Measurements from ENCODE around the gene IPMK. TPM values are rescaled to one million over a fixed set of nuclear protein-coding genes. Genes with fewer than 3 reads are reported as not detected.

IPMK gene
- total RNA-seq, 3 donors from 2014 or later: 7.5 to 13.5 (median 7.9) TPM

- TF ChIP-seq POLR2A (IDR thresholded peaks at IDR 0.05): no peak
- no peak for TF ChIP-seq CTCF (IDR thresholded peaks at IDR 0.05)
- TF ChIP-seq POLR2AphosphoS5 (IDR thresholded peaks at IDR 0.05): no peak
- no peak for DNase-seq (ENCODE audit: low spot score in 2 of 2)
- intact Hi-C loops (cut with DNase I; ENCODE audit: low total_unique reads): no loop called here
Measured at GRCh38 chr10:58209669-58210068, 58.0 kb downstream of the IPMK start.

GRCh38 chr10:58206251-58206650, 61.4 kb downstream of the IPMK start:
- intact Hi-C loops (cut with DNase I; ENCODE audit: low total_unique reads): no loop called here
- H3K4me1 ChIP-seq: no peaks in the 10 kb centered on the region
- no peak overlapping the region for H3K4me3 ChIP-seq
- TF ChIP-seq CTCF (IDR thresholded peaks at IDR 0.05) (no peak), POLR2A (IDR thresholded peaks at IDR 0.05) (no peak), POLR2AphosphoS5 (IDR thresholded peaks at IDR 0.05) (no peak)
- H3K27ac ChIP-seq: no peak overlapping the region
- no peak for DNase-seq (ENCODE audit: low spot score in 2 of 2)
- no peaks in the 10 kb centered on the region for H3K36me3 ChIP-seq
- no peaks in the 10 kb centered on the region for H3K9me3 ChIP-seq
- no peaks in the 10 kb centered on the region for H3K27me3 ChIP-seq

More at GRCh38 chr10:58209669-58210068, 58.0 kb downstream of the IPMK start:
- Histone ChIP-seq H3K4me1 (no peaks in the 10 kb centered on the region), H3K27me3 (no peaks in the 10 kb centered on the region), H3K36me3 (no peaks in the 10 kb centered on the region), H3K4me3 (no peak overlapping the region), H3K27ac (no peak overlapping the region), H3K9me3 (no peaks in the 10 kb centered on the region)

- Histone ChIP-seq H3K4me3 (no peak overlapping the region), H3K27me3 (no peaks in the 10 kb centered on the region), H3K27ac (no peak overlapping the region), H3K36me3 (no peaks in the 10 kb centered on the region), H3K4me1 (no peaks in the 10 kb centered on the region), H3K9me3 (no peaks in the 10 kb centered on the region)
- no peak for DNase-seq (ENCODE audit: low spot score in 2 of 2)
- no peak for TF ChIP-seq POLR2A (IDR thresholded peaks at IDR 0.05)
- no peak for TF ChIP-seq POLR2AphosphoS5 (IDR thresholded peaks at IDR 0.05)
- TF ChIP-seq CTCF (IDR thresholded peaks at IDR 0.05): no peak
- intact Hi-C loops (cut with DNase I; ENCODE audit: low total_unique reads): no loop called here
Measured at GRCh38 chr10:58201704-58202103, 66.0 kb downstream of the IPMK start.

- intact Hi-C loops (cut with DNase I; ENCODE audit: low total_unique reads): no loop called here
- DNase-seq (ENCODE audit: low spot score in 2 of 2): no peak
- Histone ChIP-seq H3K27me3 (no peaks in the 10 kb centered on the region), H3K4me1 (no peaks in the 10 kb centered on the region), H3K36me3 (no peaks in the 10 kb centered on the region), H3K4me3 (no peak overlapping the region), H3K9me3 (no peaks in the 10 kb centered on the region), H3K27ac (no peak overlapping the region)
- no peak for TF ChIP-seq POLR2A (IDR thresholded peaks at IDR 0.05)
- TF ChIP-seq CTCF (IDR thresholded peaks at IDR 0.05): no peak
- TF ChIP-seq POLR2AphosphoS5 (IDR thresholded peaks at IDR 0.05): no peak
Measured at GRCh38 chr10:58189269-58189668, 78.4 kb downstream of the IPMK start.

GRCh38 chr10:58184120-58184670, 83.5 kb downstream of the IPMK start:
- no peak for TF ChIP-seq POLR2AphosphoS5 (IDR thresholded peaks at IDR 0.05)
- TF ChIP-seq POLR2A (IDR thresholded peaks at IDR 0.05): no peak
- no peak for TF ChIP-seq CTCF (IDR thresholded peaks at IDR 0.05)
- Histone ChIP-seq H3K36me3 (no peaks in the 10 kb centered on the region), H3K27ac (no peak overlapping the region), H3K4me3 (no peak overlapping the region), H3K4me1 (no peaks in the 10 kb centered on the region), H3K9me3 (no peaks in the 10 kb centered on the region), H3K27me3 (no peaks in the 10 kb centered on the region)
- intact Hi-C loops (cut with DNase I; ENCODE audit: low total_unique reads): no loop called here
- no peak for DNase-seq (ENCODE audit: low spot score in 2 of 2)
